ENCODE results near the gene AIP. TPM values are rescaled to one million over a fixed set of nuclear protein-coding genes. Genes with fewer than 3 reads are reported as not detected.
A peak's percentile ranks its signal among the peaks of the same experiment; 100 is the strongest.

AIP gene
- total and polyA plus RNA-seq, 9 of the 15 experiments (the other 6 are each of a cell fraction or from before 2014, with no cell fraction given) = 5.2 to 92.5 (median 52.7) TPM

GRCh38 chr11:67505605-67506396, 23.0 kb downstream of the AIP start (continued):
- TF ChIP-seq ZKSCAN3 (CRISPR knock-in tag; IDR thresholded peaks at IDR 0.05) = no peak
- TF ChIP-seq TRIM25 (IDR thresholded peaks at IDR 0.05; ENCODE audit: borderline replicate concordance) = no peak
- TF ChIP-seq SMARCB1 (IDR thresholded peaks at IDR 0.05; ENCODE audit: insufficient read length, low read depth) = no peak
- TF ChIP-seq ZC3H8 (IDR thresholded peaks at IDR 0.05) = no peak
- no peak for TF ChIP-seq KDM1A (IDR thresholded peaks at IDR 0.05)
- TF ChIP-seq RBM22 (IDR thresholded peaks at IDR 0.05; ENCODE audit: low read depth, low read length, poor library complexity, severe bottlenecking) = peak; percentile 25
- TF ChIP-seq THRAP3 (IDR thresholded peaks at IDR 0.05; ENCODE audit: borderline replicate concordance) = no peak
- TF ChIP-seq ETS2 (tag; IDR thresholded peaks at IDR 0.05; ENCODE audit: borderline replicate concordance, poor library complexity, severe bottlenecking) = no peak
- no peak for TF ChIP-seq KAT8 (IDR thresholded peaks at IDR 0.05; ENCODE audit: low read depth)
- no peak for TF ChIP-seq GTF2E2 (tag; IDR thresholded peaks at IDR 0.05)
- TF ChIP-seq FOXK2 (conservative IDR thresholded peaks at IDR 0.05 in 1 of 2, IDR thresholded peaks at IDR 0.05 in 1 of 2; ENCODE audit: low read depth in 2 of 2) = no peak
- no peak for TF ChIP-seq POU5F1 (IDR thresholded peaks at IDR 0.05; ENCODE audit: borderline replicate concordance, low read depth, low read length, partially characterized antibody)
- TF ChIP-seq RBM17 (IDR thresholded peaks at IDR 0.05; ENCODE audit: borderline replicate concordance, low read depth, low read length) = no peak
- TF ChIP-seq ZBED1 (IDR thresholded peaks at IDR 0.05) = no peak
- no peak for TF ChIP-seq RHOXF2B (CRISPR knock-in tag; conservative IDR thresholded peaks at IDR 0.05)
- peak; percentile 7; the same call in 1 of the 2 replicates for TF ChIP-seq KLF13 (tag; IDR thresholded peaks at IDR 0.05; ENCODE audit: borderline replicate concordance, low read depth)
- TF ChIP-seq CEBPZ (IDR thresholded peaks at IDR 0.05; ENCODE audit: borderline replicate concordance, low read depth, low read length) = no peak
- TF ChIP-seq SP2 (IDR thresholded peaks at IDR 0.05; ENCODE audit: extremely low read depth, low read depth, low read length, poor library complexity, severe bottlenecking) = no peak
- TF ChIP-seq ELF1 (tag; IDR thresholded peaks at IDR 0.05) = no peak
- TF ChIP-seq BRD9 (IDR thresholded peaks at IDR 0.05; ENCODE audit: low read depth, partially characterized antibody) = no peak
- no peak for TF ChIP-seq ZBTB8A (IDR thresholded peaks at IDR 0.05; ENCODE audit: partially characterized antibody)
- TF ChIP-seq HDAC2 (IDR thresholded peaks at IDR 0.05) = 0 out of 2 replicates have a peak, but pooled peaks have one; percentile 39
- no peak for TF ChIP-seq MTA2 (IDR thresholded peaks at IDR 0.05; ENCODE audit: low read depth)

Measured in K562 (cell line).